A549 (cell line): Measurements from ENCODE around the gene FAM47C. TPM values are rescaled to one million over a fixed set of nuclear protein-coding genes. Genes with fewer than 3 reads are reported as not detected.
"Not testable (repeated sequence)": the region's sequence is repeated elsewhere in the genome, so short reads cannot be mapped to it uniquely, and the experiment has no call there.

Experiments
- ATAC-seq, 2 experiments: fragments of 200-7000 bp in 1 of 2; fragments of >200 bp in 1 of 2; cut with Nextera tagmentation in 1 of 2; cut with Tn5 transposase in 1 of 2; 3 replicates each; pipeline versions ENCODE4 v1.8.0 to v1.9.1; 2018 to 2020; ENCODE audit warnings: mild to moderate bottlenecking in 1 of 2, moderate library complexity in 1 of 2
- CTCF ChIA-PET: fragments of 300-600 bp; sonication (Branson Sonifier 250); formaldehyde crosslinking; extraction: SDS; loops from one replicate; lab custom pipeline; 2021; ENCODE audit warnings: antibody characterized with exemption, inconsistent platforms; lab: Yijun Ruan, JAX
- POLR2A ChIA-PET: fragments of 350-600 bp; formaldehyde crosslinking; extraction: SDS; loops from one replicate; lab custom pipeline; 2021; ENCODE audit warnings: antibody characterized with exemption, inconsistent platforms; lab: Yijun Ruan, JAX
- DNase-seq, 2 experiments: peaks; one replicate each; pipeline versions ENCODE4 v3.0.0 to v3.0.0-alpha.2; 2011 to 2016; ENCODE audit warnings: low read depth in 1 of 2, low spot score in 1 of 2
- FAIRE-seq: peaks from 2 replicates; lab custom pipeline; 2011; peaks lifted over from hg19 to GRCh38; lab: Jason Lieb, UNC
- H3K27ac ChIP-seq, 2 experiments: fragments of >200 bp; sonication (Bioruptor Twin); formaldehyde crosslinking; 3 replicates each; pipeline ENCODE4 v1.5.1; 2016 to 2017
- H3K4me1 ChIP-seq: fragments of >200 bp; sonication (Bioruptor Twin); formaldehyde crosslinking; 3 replicates; pipeline ENCODE4 v1.6.1; 2016
- H3K4me2 ChIP-seq: fragments of >200 bp; sonication (Bioruptor Twin); formaldehyde crosslinking; 3 replicates; pipeline ENCODE4 v1.6.1; 2016
- H3K4me3 ChIP-seq: fragments of >200 bp; sonication (Bioruptor Twin); formaldehyde crosslinking; 3 replicates; pipeline ENCODE4 v1.5.1; 2016
- H3K9me3 ChIP-seq: fragments of >200 bp; sonication (Bioruptor Twin); formaldehyde crosslinking; 3 replicates; pipeline ENCODE4 v1.6.1; 2016
- CBX8 ChIP-seq: fragments of 200-600 bp; sonication (generic); IDR thresholded peaks from 2 replicates; pipeline ENCODE4 v1.6.1; 2016
- CEBPB ChIP-seq, 2 experiments: fragments of >200 bp in 1 of 2; sonication (Bioruptor Twin) in 1 of 2; formaldehyde crosslinking in 1 of 2; IDR thresholded peaks; 2 replicates each; pipeline ENCODE4 v1.6.1; 2012 to 2016
- CHD2 ChIP-seq: fragments of 150-350 bp; IDR thresholded peaks from 2 replicates; pipeline ENCODE4 v1.6.1; 2014; ENCODE audit warnings: low read length; ENCODE audit not compliant: partially characterized antibody
- CHD4 ChIP-seq: fragments of 200-600 bp; sonication (generic); IDR thresholded peaks from 2 replicates; pipeline ENCODE4 v1.6.1; 2016; ENCODE audit warnings: antibody characterized with exemption, mild to moderate bottlenecking, borderline replicate concordance
- EHF ChIP-seq: fragments of 250-450 bp; sonication (Bioruptor Pico); IDR thresholded peaks from 2 replicates; pipeline ENCODE4 v1.5.0; 2020; ENCODE audit warnings: mild to moderate bottlenecking
- EHMT2 ChIP-seq: fragments of 200-600 bp; sonication (generic); IDR thresholded peaks from 2 replicates; pipeline ENCODE4 v1.6.1; 2016; ENCODE audit warnings: antibody characterized with exemption, low read depth, mild to moderate bottlenecking, moderate library complexity
- FOSL2 ChIP-seq, 2 experiments: fragments of 450-650 bp in 1 of 2; fragments of >200 bp in 1 of 2; sonication (Bioruptor Twin) in 1 of 2; formaldehyde crosslinking; IDR thresholded peaks; 2 replicates each; pipeline versions ENCODE4 v1.5.0 to v1.6.1; 2016 to 2020; ENCODE audit warnings: mild to moderate bottlenecking in 1 of 2, moderate library complexity in 1 of 2
- FOXS1 ChIP-seq: fragments of 250-450 bp; sonication (Bioruptor Pico); IDR thresholded peaks from 2 replicates; pipeline ENCODE4 v1.5.0; 2020; ENCODE audit warnings: mild to moderate bottlenecking, moderate library complexity
- HDAC2 ChIP-seq: fragments of 200-600 bp; sonication (generic); IDR thresholded peaks from 2 replicates; pipeline ENCODE4 v1.6.1; 2016
- HEYL ChIP-seq: fragments of 250-450 bp; sonication (Bioruptor Pico); IDR thresholded peaks from 2 replicates; pipeline ENCODE4 v1.8.0; 2021; ENCODE audit warnings: mild to moderate bottlenecking, moderate library complexity
- MAZ ChIP-seq: fragments of 150-350 bp; IDR thresholded peaks from 2 replicates; pipeline ENCODE4 v1.6.1; 2014; ENCODE audit warnings: antibody characterized with exemption, low read depth, low read length, borderline replicate concordance
- NFE2L2 ChIP-seq: fragments of 150-350 bp; conservative IDR thresholded peaks from 2 replicates; pipeline ENCODE4 v1.6.1; 2014; ENCODE audit warnings: low read length
- POLR2AphosphoS2 ChIP-seq: conservative IDR thresholded peaks from 2 replicates; pipeline ENCODE4 v1.6.1; 2012; ENCODE audit warnings: low read length, improper control_type of control experiment, inconsistent platforms
- RAD21 ChIP-seq, 2 experiments: fragments of >200 bp in 1 of 2; sonication (Bioruptor Twin) in 1 of 2; formaldehyde crosslinking in 1 of 2; IDR thresholded peaks in 1 of 2; conservative IDR thresholded peaks in 1 of 2; 2 replicates in 1 of 2; 3 replicates in 1 of 2; pipeline ENCODE4 v1.6.1; 2012 to 2018; ENCODE audit warnings: inconsistent platforms in 1 of 2
- RCOR1 ChIP-seq: fragments of 150-350 bp; IDR thresholded peaks from 2 replicates; pipeline ENCODE4 v1.6.1; 2014; ENCODE audit warnings: antibody characterized with exemption, low read length, low read depth
- RFX5 ChIP-seq: fragments of 450-650 bp; IDR thresholded peaks from 2 replicates; pipeline ENCODE4 v1.7.1; 2014; ENCODE audit warnings: antibody characterized with exemption, mild to moderate bottlenecking, moderate library complexity
- SMC3 ChIP-seq: fragments of >200 bp; sonication (Bioruptor Twin); formaldehyde crosslinking; IDR thresholded peaks from 3 replicates; pipeline ENCODE4 v1.6.1; 2018; ENCODE audit warnings: inconsistent platforms
- ZFP36 ChIP-seq: fragments of 450-650 bp; IDR thresholded peaks from 2 replicates; pipeline ENCODE4 v1.6.1; 2014; ENCODE audit warnings: borderline replicate concordance; ENCODE audit not compliant: partially characterized antibody
- WGBS: methylation state at CpG from one replicate; pipeline ENCODE4 v1.1.6; 2017; ENCODE audit errors: missing lambda C conversion rate; 5-methylcytosine and 5-hydroxymethylcytosine counted together
- polyA plus RNA-seq, 4 experiments: library from polyadenylated mRNA; depleted of rRNA in 3 of 4; stranded (reverse); fragments of >200 nt; fragmentation: RNase III in 1 of 4; extraction: RNeasy Plus Mini Kit Qiagen cat#74134 plus additional on column Dnase treatment in 1 of 4; gene quantifications; 2 replicates in 3 of 4; 3 replicates in 1 of 4; pipeline ENCODE4 v1.2.3, GENCODE V29; 2011 to 2017
- TF ChIP-seq, protein P1 (sequence below): fragments of 150-350 bp; IDR thresholded peaks from 2 replicates; pipeline ENCODE4 v1.6.1; 2014; ENCODE audit warnings: low read depth, mild to moderate bottlenecking, low read length
- TF ChIP-seq, protein P2 (sequence below): fragments of >200 bp; sonication (Bioruptor Twin); formaldehyde crosslinking; IDR thresholded peaks from 3 replicates; pipeline ENCODE4 v1.6.1; 2016
- TF ChIP-seq, protein P3 (sequence below): IDR thresholded peaks from 2 replicates; pipeline ENCODE4 v1.6.1; 2012
- TF ChIP-seq, protein P4 (sequence below): fragments of >200 bp; sonication (Bioruptor Twin); formaldehyde crosslinking; IDR thresholded peaks from 2 replicates; pipeline ENCODE4 v1.6.1; 2016
- TF ChIP-seq, protein P5 (sequence below): fragments of >200 bp; sonication (Bioruptor Twin); formaldehyde crosslinking; IDR thresholded peaks from 3 replicates; pipeline ENCODE4 v1.5.1; 2016

Gene FAM47C
- polyA plus RNA-seq, 2 of the 4 experiments (the other 2 are of a cell fraction) = not detected

DNA sequence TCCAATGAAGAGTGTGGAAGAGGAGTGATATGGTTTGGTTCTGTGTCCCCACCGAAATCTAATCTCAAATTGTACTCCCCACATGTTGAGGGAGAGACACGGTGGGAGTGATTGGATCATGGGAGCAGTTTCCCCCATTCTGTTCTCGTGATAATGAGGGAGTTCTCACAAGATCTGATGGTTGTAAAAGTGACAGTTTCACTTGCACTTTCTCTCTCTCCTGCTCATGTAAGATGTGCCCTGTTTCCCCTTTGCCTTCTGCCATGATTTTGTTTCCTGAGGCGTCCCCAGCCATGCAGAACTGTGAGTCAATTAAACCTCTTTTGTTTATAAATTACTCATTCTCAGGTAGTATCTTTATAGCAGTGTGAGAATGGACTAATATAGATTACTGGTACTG, 39.6 kb downstream of the FAM47C start:
- TF ChIP-seq CHD4 (no peak), RCOR1 (no peak), CEBPB (IDR thresholded peaks at IDR 0.05) (no peak), POLR2AphosphoS2 (no peak), ZFP36 (no peak), MAZ (no peak), CHD2 (no peak), HEYL (CRISPR knock-in tag) (no peak), NFE2L2 (no peak), RFX5 (no peak)
- TF ChIP-seq, protein P1, sequence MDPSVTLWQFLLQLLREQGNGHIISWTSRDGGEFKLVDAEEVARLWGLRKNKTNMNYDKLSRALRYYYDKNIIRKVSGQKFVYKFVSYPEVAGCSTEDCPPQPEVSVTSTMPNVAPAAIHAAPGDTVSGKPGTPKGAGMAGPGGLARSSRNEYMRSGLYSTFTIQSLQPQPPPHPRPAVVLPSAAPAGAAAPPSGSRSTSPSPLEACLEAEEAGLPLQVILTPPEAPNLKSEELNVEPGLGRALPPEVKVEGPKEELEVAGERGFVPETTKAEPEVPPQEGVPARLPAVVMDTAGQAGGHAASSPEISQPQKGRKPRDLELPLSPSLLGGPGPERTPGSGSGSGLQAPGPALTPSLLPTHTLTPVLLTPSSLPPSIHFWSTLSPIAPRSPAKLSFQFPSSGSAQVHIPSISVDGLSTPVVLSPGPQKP = no peak
- TF ChIP-seq, protein P2, sequence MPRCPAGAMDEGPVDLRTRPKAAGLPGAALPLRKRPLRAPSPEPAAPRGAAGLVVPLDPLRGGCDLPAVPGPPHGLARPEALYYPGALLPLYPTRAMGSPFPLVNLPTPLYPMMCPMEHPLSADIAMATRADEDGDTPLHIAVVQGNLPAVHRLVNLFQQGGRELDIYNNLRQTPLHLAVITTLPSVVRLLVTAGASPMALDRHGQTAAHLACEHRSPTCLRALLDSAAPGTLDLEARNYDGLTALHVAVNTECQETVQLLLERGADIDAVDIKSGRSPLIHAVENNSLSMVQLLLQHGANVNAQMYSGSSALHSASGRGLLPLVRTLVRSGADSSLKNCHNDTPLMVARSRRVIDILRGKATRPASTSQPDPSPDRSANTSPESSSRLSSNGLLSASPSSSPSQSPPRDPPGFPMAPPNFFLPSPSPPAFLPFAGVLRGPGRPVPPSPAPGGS = no peak
- TF ChIP-seq, protein P3, sequence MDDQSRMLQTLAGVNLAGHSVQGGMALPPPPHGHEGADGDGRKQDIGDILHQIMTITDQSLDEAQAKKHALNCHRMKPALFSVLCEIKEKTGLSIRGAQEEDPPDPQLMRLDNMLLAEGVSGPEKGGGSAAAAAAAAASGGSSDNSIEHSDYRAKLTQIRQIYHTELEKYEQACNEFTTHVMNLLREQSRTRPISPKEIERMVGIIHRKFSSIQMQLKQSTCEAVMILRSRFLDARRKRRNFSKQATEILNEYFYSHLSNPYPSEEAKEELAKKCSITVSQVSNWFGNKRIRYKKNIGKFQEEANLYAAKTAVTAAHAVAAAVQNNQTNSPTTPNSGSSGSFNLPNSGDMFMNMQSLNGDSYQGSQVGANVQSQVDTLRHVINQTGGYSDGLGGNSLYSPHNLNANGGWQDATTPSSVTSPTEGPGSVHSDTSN = no peak
- ChIA-PET CTCF (no interaction called here), POLR2A (no interaction called here)
- Histone ChIP-seq H3K4me3 (no peak overlapping the region), H3K4me2 (no peak overlapping the region), H3K9me3 (no peaks in the 10 kb centered on the region), H3K27ac (no peak overlapping the region), H3K4me1 (no peaks in the 10 kb centered on the region)
- no peak for ATAC-seq
- DNase-seq = no peak
- WGBS = 0% methylated on average over 4 of the region's 4 CpGs
- FAIRE-seq = no peak

DNA sequence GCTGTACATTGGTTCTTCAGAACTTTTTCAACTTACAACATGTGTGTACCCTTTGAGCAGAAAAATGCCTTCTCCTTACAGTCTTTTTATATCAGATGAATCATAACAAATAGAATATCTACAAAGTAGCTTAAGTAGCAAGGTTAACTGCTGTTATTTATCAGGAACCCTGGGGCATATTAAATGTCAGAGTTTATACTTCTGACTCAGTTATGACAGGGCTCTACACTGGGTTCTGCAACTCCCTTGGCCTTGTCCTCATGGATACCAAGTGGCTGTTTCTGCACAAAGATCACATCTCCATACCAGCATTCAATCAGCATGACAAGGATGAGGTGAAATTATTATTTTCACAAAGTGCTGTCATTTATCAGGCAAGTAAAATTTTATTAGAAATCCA, 49.4 kb downstream of the FAM47C start:
- H3K4me2 ChIP-seq, H3K4me3 ChIP-seq, CTCF ChIA-PET, POLR2A ChIA-PET, H3K27ac ChIP-seq, DNase-seq, H3K9me3 ChIP-seq, H3K4me1 ChIP-seq, ATAC-seq: not testable (repeated sequence)
- peak; percentile 87 for FAIRE-seq

DNA sequence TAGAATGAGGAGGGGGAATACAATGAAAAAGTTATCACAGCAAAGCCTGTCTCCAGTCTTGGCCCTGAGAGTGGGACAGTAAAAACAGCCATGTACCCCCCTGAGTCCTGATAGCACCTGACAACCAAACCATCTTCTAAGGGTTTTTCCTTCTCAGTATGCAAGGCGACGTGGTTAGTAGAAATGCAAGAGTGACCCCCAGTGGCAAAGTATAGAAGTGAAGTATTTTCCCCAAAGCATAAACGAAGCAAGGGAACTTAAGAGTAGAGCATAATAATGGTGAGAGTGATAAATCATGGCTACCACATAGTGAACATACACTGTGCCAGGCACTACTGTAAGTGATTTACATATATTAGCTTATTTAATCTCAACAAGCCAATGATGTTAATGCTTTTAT, 52.8 kb downstream of the FAM47C start:
- 0% methylated on average over 3 of the region's 3 CpGs for WGBS
- Histone ChIP-seq H3K4me3 (no peak overlapping the region), H3K9me3 (no peaks in the 10 kb centered on the region), H3K4me1 (no peaks in the 10 kb centered on the region), H3K4me2 (no peak overlapping the region), H3K27ac (no peak overlapping the region)
- DNase-seq = peak in 1 of 2 experiments; percentile 35
- FAIRE-seq = no peak
- ChIA-PET POLR2A (no interaction called here), CTCF (no interaction called here)
- peak in 1 of 2 experiments; percentile 72; a peak in 3 of 6 replicates for ATAC-seq
- no peak for TF ChIP-seq CBX8
- TF ChIP-seq, protein P4, sequence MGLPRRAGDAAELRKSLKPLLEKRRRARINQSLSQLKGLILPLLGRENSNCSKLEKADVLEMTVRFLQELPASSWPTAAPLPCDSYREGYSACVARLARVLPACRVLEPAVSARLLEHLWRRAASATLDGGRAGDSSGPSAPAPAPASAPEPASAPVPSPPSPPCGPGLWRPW = no peak
- no peak for TF ChIP-seq FOSL2 (IDR thresholded peaks at IDR 0.05)
- TF ChIP-seq FOSL2 (CRISPR knock-in tag; IDR thresholded peaks at IDR 0.05) = no peak
- no peak for TF ChIP-seq HDAC2
- no peak for TF ChIP-seq FOXS1 (CRISPR knock-in tag)
- TF ChIP-seq SMC3 = peak; percentile 26; the same call in 1 of the 3 replicates
- peak in 1 of 2 experiments; percentile 62; a peak in 3 of 5 replicates for TF ChIP-seq RAD21 (conservative IDR thresholded peaks at IDR 0.05 in 1 of 2, IDR thresholded peaks at IDR 0.05 in 1 of 2)
- TF ChIP-seq EHMT2 = no peak
- TF ChIP-seq, protein P5, sequence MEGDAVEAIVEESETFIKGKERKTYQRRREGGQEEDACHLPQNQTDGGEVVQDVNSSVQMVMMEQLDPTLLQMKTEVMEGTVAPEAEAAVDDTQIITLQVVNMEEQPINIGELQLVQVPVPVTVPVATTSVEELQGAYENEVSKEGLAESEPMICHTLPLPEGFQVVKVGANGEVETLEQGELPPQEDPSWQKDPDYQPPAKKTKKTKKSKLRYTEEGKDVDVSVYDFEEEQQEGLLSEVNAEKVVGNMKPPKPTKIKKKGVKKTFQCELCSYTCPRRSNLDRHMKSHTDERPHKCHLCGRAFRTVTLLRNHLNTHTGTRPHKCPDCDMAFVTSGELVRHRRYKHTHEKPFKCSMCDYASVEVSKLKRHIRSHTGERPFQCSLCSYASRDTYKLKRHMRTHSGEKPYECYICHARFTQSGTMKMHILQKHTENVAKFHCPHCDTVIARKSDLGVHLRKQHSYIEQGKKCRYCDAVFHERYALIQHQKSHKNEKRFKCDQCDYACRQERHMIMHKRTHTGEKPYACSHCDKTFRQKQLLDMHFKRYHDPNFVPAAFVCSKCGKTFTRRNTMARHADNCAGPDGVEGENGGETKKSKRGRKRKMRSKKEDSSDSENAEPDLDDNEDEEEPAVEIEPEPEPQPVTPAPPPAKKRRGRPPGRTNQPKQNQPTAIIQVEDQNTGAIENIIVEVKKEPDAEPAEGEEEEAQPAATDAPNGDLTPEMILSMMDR = peak; percentile 35; the same call in 2 of the 3 replicates
- no peak for TF ChIP-seq EHF
